ENCODE data around the gene KAZN. TPM values are rescaled to one million over a fixed set of nuclear protein-coding genes. Genes with fewer than 3 reads are reported as not detected.
A peak's percentile ranks its signal among the peaks of the same experiment; 100 is the strongest.

KAZN gene
- polyA plus RNA-seq, 2 of the 4 experiments (the other 2 are of a cell fraction), result 1.3 to 1.9 TPM

GRCh38 chr1:14928412-14928811 is 329.9 kb downstream of the KAZN start:
- TF ChIP-seq JUN (IDR thresholded peaks at IDR 0.05) (no peak), BHLHE40 (IDR thresholded peaks at IDR 0.05; ENCODE audit: low read depth, low read length) (no peak)
- ChIA-PET CTCF (no interaction called here), POLR2A (no interaction called here)
- H3K4me3 ChIP-seq, result no peak overlapping the region
- no peak overlapping the region for H3K4me2 ChIP-seq
- WGBS (ENCODE audit: missing lambda C conversion rate), result 84% methylated on average over 5 of the region's 7 CpGs
- DNase-seq (ENCODE audit: low read depth in 1 of 2, low spot score in 1 of 2) (no peak), FAIRE-seq (no peak), ATAC-seq (no peak)
- no peak overlapping the region for H3K27ac ChIP-seq
- H3K9me3 ChIP-seq, result no peaks in the 10 kb centered on the region
- 0 out of 3 replicates have a peak, but pooled peaks cover 10% of the 10 kb centered on the region for H3K4me1 ChIP-seq

- no peak for ATAC-seq
- 0 out of 3 replicates have a peak, but pooled peaks cover 10% of the 10 kb centered on the region for H3K4me1 ChIP-seq
- DNase-seq (ENCODE audit: low read depth in 1 of 2, low spot score in 1 of 2), result no peak
- WGBS (ENCODE audit: missing lambda C conversion rate), result 85% methylated on average over 2 of the region's 2 CpGs
- ChIA-PET POLR2A (no interaction called here), CTCF (no interaction called here)
- H3K9me3 ChIP-seq, result no peaks in the 10 kb centered on the region
- no peak overlapping the region for H3K4me3 ChIP-seq
- TF ChIP-seq TP53 (CRISPR knock-in tag; IDR thresholded peaks at IDR 0.05), result no peak
- TF ChIP-seq ELK1 (IDR thresholded peaks at IDR 0.05; ENCODE audit: low read depth, low read length), result no peak
- H3K4me2 ChIP-seq, result no peak overlapping the region
- no peak for FAIRE-seq
- H3K27ac ChIP-seq, result no peak overlapping the region
Observed at GRCh38 chr1:14928886-14929546, 330.5 kb downstream of the KAZN start.

GRCh38 chr1:14929547-14930246 is 331.2 kb downstream of the KAZN start:
- DNase-seq (ENCODE audit: low read depth in 1 of 2, low spot score in 1 of 2) (peak in 1 of 2 experiments; percentile 25), FAIRE-seq (no peak), ATAC-seq (peak in 1 of 2 experiments; percentile 47; a peak in 3 of 6 replicates)
- H3K4me1 ChIP-seq, result 0 out of 3 replicates have a peak, but pooled peaks cover 10% of the 10 kb centered on the region
- ChIA-PET POLR2A (no interaction called here), CTCF (no interaction called here)
- 63% methylated on average over 17 of the region's 22 CpGs for WGBS (ENCODE audit: missing lambda C conversion rate)
- H3K4me3 ChIP-seq, result no peak overlapping the region
- no peak overlapping the region for H3K27ac ChIP-seq
- TF ChIP-seq MAFK (IDR thresholded peaks at IDR 0.05; ENCODE audit: partially characterized antibody) (peak; percentile 89), EP300 (IDR thresholded peaks at IDR 0.05) (no peak)
- H3K4me2 ChIP-seq, result no peak overlapping the region
- H3K9me3 ChIP-seq, result no peaks in the 10 kb centered on the region

GRCh38 chr1:14930247-14930965 is 331.9 kb downstream of the KAZN start:
- CTCF ChIA-PET, result no interaction called here
- 84% methylated on average over 15 of the region's 15 CpGs for WGBS (ENCODE audit: missing lambda C conversion rate)

More at GRCh38 chr1:14930247-14930965, 331.9 kb downstream of the KAZN start:
- H3K4me1 ChIP-seq, result 0 out of 3 replicates have a peak, but pooled peaks cover 6% of the 10 kb centered on the region
- POLR2A ChIA-PET, result no interaction called here
- no peak overlapping the region for H3K4me3 ChIP-seq
- ATAC-seq, result no peak
- no peak overlapping the region for H3K27ac ChIP-seq
- H3K4me2 ChIP-seq, result no peak overlapping the region
- no peak for FAIRE-seq
- TF ChIP-seq HOXA7 (CRISPR knock-in tag; IDR thresholded peaks at IDR 0.05), result no peak
- no peak for TF ChIP-seq POLR2AphosphoS2 (conservative IDR thresholded peaks at IDR 0.05; ENCODE audit: low read length)
- TF ChIP-seq BHLHE40 (IDR thresholded peaks at IDR 0.05; ENCODE audit: low read depth, low read length), result no peak
- TF ChIP-seq MYC (IDR thresholded peaks at IDR 0.05; ENCODE audit: borderline replicate concordance, low read length), result no peak
- TF ChIP-seq SMC3 (IDR thresholded peaks at IDR 0.05), result no peak
- TF ChIP-seq MAX (IDR thresholded peaks at IDR 0.05), result no peak
- no peak for TF ChIP-seq HDAC2 (IDR thresholded peaks at IDR 0.05)
- no peak for TF ChIP-seq HEYL (CRISPR knock-in tag; IDR thresholded peaks at IDR 0.05)
- no peak for TF ChIP-seq FOXS1 (CRISPR knock-in tag; IDR thresholded peaks at IDR 0.05)
- TF ChIP-seq HES2 (IDR thresholded peaks at IDR 0.05), result no peak
- no peak for TF ChIP-seq CTCF (IDR thresholded peaks at IDR 0.05)
- no peak for TF ChIP-seq PHF8 (IDR thresholded peaks at IDR 0.05; ENCODE audit: borderline replicate concordance, low read depth)
- no peak for TF ChIP-seq KDM1A (IDR thresholded peaks at IDR 0.05; ENCODE audit: low read depth)
- TF ChIP-seq BCL3 (IDR thresholded peaks at IDR 0.05), result no peak
- DNase-seq (ENCODE audit: low read depth in 1 of 2, low spot score in 1 of 2), result no peak
- H3K9me3 ChIP-seq, result no peaks in the 10 kb centered on the region

All from A549 (cell line).